WERI-Rb-1 (cell line): Measurements from ENCODE around the gene CHPT1.
A peak's percentile ranks its signal among the peaks of the same experiment; 100 is the strongest.
"Not testable (repeated sequence)": the region's sequence is repeated elsewhere in the genome, so short reads cannot be mapped to it uniquely, and the experiment has no call there.

Experiments used
- DNase-seq: peaks from one replicate; pipeline ENCODE4 v3.0.0-alpha.2; 2020
- H3K27ac ChIP-seq: fragments of 250-450 bp; sonication (Bioruptor Pico); 2 replicates; pipeline ENCODE4 v1.5.1; 2020; ENCODE audit warnings: mild to moderate bottlenecking, moderate library complexity
- H3K27me3 ChIP-seq: fragments of 250-450 bp; sonication (Bioruptor Pico); 2 replicates; pipeline ENCODE4 v1.5.1; 2021; ENCODE audit warnings: mild to moderate bottlenecking, low read depth, moderate library complexity; ENCODE audit not compliant: insufficient read depth, severe bottlenecking
- H3K36me3 ChIP-seq: fragments of 250-450 bp; sonication (Bioruptor Pico); 2 replicates; pipeline ENCODE4 v1.5.1; 2020; ENCODE audit warnings: mild to moderate bottlenecking, moderate library complexity
- H3K4me3 ChIP-seq: 2 replicates; pipeline ENCODE4 v1.5.1; 2011; ENCODE audit warnings: low read depth, mild to moderate bottlenecking, control low read depth, low read length
- H3K9me3 ChIP-seq: fragments of 250-450 bp; sonication (Bioruptor Pico); 2 replicates; pipeline ENCODE4 v1.5.1; 2021; ENCODE audit warnings: mild to moderate bottlenecking, moderate library complexity; ENCODE audit not compliant: severe bottlenecking
- TF ChIP-seq, protein P1 (sequence below): IDR thresholded peaks from 2 replicates; pipeline ENCODE4 v1.5.1; 2011; ENCODE audit warnings: low read depth, mild to moderate bottlenecking, control low read depth, inconsistent platforms, low read length

CHPT1 gene

DNA sequence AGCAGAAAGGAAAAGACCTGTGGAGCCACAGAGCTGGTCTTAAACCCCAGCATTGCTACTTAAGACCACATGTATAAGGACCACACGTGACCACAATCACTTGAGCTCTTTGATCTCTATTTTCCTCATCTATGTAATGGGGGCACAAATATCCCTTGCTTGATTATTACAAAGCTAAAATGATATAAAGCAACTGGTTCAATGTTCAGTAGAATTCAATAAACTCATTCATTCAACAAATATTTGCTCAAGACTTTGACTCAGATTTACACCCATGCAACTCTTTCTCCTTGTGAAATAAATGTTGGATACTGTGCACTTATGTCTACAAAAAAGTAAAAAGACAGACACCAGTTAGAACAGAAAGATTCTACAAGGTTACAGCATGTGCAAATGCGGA, 21.9 kb upstream of the CHPT1 start:
- Histone ChIP-seq H3K27ac (no peak overlapping the region), H3K4me3 (no peak overlapping the region), H3K36me3 (no peaks in the 10 kb centered on the region), H3K27me3 (no peaks in the 10 kb centered on the region), H3K9me3 (no peaks in the 10 kb centered on the region)
- DNase-seq, result no peak
- TF ChIP-seq, protein P1, sequence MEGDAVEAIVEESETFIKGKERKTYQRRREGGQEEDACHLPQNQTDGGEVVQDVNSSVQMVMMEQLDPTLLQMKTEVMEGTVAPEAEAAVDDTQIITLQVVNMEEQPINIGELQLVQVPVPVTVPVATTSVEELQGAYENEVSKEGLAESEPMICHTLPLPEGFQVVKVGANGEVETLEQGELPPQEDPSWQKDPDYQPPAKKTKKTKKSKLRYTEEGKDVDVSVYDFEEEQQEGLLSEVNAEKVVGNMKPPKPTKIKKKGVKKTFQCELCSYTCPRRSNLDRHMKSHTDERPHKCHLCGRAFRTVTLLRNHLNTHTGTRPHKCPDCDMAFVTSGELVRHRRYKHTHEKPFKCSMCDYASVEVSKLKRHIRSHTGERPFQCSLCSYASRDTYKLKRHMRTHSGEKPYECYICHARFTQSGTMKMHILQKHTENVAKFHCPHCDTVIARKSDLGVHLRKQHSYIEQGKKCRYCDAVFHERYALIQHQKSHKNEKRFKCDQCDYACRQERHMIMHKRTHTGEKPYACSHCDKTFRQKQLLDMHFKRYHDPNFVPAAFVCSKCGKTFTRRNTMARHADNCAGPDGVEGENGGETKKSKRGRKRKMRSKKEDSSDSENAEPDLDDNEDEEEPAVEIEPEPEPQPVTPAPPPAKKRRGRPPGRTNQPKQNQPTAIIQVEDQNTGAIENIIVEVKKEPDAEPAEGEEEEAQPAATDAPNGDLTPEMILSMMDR, result no peak

DNA sequence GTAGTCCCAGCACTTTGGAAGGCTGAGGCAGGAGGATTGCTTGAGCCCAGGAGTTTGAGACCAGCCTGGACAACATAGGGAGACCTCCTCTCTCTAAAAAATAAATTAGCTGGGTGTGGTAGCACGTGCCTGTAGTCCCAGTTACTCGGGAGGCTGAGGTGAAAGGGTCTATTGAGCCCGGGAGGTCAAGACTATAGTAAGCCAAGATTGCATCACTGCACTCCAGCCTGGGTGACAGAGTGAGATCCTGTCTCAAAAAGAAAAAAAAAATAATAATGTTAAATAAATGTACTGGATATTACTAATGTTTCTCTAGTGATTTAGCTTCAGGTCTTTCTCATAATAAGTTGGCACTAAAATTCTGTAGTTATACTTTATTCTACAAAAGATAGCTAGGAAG, 20.9 kb upstream of the CHPT1 start:
- not testable (repeated sequence) for H3K36me3 ChIP-seq, DNase-seq, H3K27ac ChIP-seq, H3K9me3 ChIP-seq, H3K4me3 ChIP-seq, H3K27me3 ChIP-seq

DNA sequence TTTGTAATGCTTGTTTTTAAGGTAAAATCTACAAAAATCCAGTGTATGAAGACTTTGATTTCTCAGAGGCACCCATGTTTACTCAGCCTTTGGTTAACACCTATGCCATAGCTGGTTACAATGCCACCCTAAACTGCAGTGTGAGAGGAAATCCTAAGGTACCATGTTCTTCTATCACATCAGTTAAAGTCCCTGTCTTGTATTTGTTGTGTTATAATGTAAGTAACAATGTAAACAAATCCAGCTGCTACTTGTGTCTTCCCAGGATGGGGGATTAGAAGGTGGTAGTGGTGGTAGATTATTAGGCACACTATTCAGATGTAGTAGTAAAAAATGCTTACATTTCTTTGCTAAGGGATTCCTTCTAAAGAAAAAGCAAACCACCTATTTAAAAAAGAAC, 19.4 kb upstream of the CHPT1 start:
- Histone ChIP-seq H3K27me3 (no peaks in the 10 kb centered on the region), H3K36me3 (no peaks in the 10 kb centered on the region), H3K27ac (no peak overlapping the region), H3K9me3 (no peaks in the 10 kb centered on the region), H3K4me3 (no peak overlapping the region)
- no peak for DNase-seq
- TF ChIP-seq, protein P1, result no peak

DNA sequence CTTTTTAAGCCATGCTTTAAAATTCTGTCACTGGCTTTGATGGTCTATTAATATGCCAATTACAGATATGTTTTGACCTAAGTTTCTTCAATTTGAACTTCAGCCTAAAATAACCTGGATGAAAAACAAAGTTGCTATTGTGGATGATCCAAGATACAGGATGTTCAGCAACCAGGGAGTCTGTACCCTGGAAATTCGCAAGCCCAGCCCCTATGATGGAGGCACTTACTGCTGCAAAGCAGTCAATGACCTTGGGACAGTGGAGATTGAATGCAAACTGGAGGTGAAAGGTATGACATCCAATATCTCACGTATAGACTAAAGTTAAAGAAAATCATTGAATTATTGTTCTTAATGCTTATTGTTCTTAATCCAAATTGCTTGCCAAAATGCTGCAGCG, 17.2 kb upstream of the CHPT1 start:
- DNase-seq, result no peak
- Histone ChIP-seq H3K27ac (no peak overlapping the region), H3K36me3 (no peaks in the 10 kb centered on the region), H3K27me3 (no peaks in the 10 kb centered on the region), H3K4me3 (no peak overlapping the region), H3K9me3 (no peaks in the 10 kb centered on the region)
- TF ChIP-seq, protein P1, result no peak

DNA sequence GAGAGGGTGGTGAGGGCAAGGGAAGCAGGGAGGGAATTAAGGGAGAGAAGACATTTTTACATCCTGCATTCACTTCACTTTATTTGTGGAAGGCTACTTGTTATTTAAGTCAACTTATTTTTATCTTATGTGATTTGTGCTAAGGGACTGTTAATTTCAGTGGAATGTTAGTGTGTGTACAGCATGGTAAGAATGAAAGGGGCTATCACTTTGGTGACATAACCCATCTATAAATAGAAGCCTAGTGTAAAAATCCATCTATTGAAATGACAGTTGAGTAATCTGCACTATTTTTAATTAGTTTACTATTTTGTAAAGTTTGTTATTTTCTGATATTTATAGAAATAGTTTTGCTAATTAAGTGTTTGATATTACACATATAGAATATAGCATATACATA, 16.8 kb upstream of the CHPT1 start:
- Histone ChIP-seq H3K9me3 (no peaks in the 10 kb centered on the region), H3K27me3 (no peaks in the 10 kb centered on the region), H3K27ac (no peak overlapping the region), H3K4me3 (no peak overlapping the region), H3K36me3 (no peaks in the 10 kb centered on the region)
- TF ChIP-seq, protein P1, result no peak
- DNase-seq, result no peak

DNA sequence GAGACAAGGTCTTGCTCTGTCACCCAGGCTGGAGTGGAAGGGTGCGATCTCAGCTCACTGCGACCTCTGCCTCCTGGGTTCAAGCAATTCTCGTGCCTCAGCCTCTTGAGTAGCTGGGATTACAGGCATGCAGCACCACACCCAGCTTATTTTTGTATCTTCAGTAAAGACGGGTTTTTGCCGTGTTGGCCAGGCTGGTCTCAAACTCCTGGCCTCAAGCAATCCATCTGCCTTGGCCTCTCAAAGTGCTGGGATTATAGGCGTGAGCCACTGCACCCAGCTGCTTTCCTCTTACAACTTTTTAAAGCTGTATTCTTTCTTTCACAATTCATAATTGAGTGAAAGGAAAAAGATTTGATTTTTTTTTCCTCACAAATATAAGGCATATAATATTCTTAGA, 15.8 kb upstream of the CHPT1 start:
- H3K27me3 ChIP-seq, H3K36me3 ChIP-seq, H3K4me3 ChIP-seq, H3K9me3 ChIP-seq, H3K27ac ChIP-seq: not testable (repeated sequence)
- peak; percentile 22 for DNase-seq

DNA sequence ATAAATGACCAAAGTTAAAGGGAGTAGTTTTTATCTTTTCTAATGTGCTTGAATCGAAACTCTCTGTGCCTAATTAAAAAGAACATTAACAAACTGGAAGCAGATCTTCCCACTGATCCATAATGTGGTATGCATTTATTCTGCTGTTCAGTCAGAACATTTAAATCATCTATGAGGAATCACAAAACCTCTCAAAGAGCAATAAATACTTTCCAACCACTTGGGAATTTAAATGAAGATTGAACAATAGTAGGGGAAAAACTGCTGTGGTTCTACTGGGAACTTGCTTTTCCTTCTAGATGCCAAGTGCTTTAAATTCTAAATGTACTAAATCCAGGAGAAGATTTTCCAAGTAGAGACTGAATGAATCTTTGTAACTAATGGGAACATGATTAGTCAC, 12.3 kb upstream of the CHPT1 start:
- TF ChIP-seq, protein P1, result no peak
- DNase-seq, result no peak
- Histone ChIP-seq H3K4me3 (no peak overlapping the region), H3K36me3 (no peaks in the 10 kb centered on the region), H3K9me3 (no peaks in the 10 kb centered on the region), H3K27ac (no peak overlapping the region), H3K27me3 (no peaks in the 10 kb centered on the region)
